CD4-positive, alpha-beta T cell treated with Interleukin-4 for 4 hours (primary cell): ENCODE measurements around the gene HYLS1.
A peak's percentile ranks its signal among the peaks of the same experiment; 100 is the strongest.
"Not testable (repeated sequence)": the region's sequence is repeated elsewhere in the genome, so short reads cannot be mapped to it uniquely, and the experiment has no call there.

Experiments used
- DNase-seq: peaks from one replicate; pipeline ENCODE4 v3.0.0-alpha.2; 2020

Gene HYLS1

DNA sequence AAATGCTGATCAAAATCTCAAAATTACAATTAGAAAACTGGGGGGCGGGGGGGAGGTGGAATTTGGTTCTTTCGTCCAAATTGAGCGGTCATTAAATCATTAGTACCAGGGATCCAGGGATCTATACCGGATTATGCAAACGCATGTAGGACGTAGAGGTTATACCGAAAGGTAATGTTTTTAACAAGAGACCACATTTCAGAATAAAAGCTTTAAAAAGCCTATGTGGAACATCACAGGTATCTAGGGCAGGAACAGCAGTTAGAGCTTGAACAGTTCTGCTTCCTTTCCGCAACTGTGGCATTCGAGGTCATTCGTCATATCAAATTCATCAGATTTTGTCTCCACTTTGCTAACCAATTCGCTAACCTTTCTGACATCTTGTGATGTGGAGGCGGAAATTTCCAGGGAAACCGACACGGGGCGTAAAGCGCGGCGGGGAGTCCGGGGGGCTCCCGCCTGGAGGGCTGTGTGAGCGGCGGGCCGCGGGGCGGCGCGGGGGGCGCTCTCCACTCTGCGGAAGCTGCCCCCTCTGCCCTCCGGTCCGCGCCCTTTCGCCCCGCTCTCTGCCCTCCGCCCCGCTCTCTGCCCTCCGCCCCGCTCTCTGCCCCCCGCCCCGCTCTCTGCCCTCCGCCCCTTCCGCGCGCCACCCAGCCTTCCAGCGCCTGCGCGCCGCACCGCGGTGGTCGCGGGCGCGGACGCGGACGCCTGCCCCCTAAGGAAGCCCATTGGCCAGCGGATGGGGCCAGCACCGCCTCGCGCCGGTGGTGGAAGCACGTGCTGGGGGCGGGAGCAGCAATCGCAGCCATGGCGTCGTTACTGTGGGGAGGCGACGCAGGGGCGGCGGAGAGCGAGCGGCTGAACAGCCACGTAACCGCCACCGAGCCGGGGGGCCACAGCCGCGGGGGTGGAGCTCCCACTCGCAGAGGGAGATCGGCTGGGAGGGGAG lies 16.5 kb downstream of the HYLS1 start, which contains the start of gene DDX25:
TSS of gene DDX25 (plus strand) at position 798 of the 949 bp plus-strand sequence. CDS start at position 808, 10 bp downstream.
- no peak for DNase-seq

DNA sequence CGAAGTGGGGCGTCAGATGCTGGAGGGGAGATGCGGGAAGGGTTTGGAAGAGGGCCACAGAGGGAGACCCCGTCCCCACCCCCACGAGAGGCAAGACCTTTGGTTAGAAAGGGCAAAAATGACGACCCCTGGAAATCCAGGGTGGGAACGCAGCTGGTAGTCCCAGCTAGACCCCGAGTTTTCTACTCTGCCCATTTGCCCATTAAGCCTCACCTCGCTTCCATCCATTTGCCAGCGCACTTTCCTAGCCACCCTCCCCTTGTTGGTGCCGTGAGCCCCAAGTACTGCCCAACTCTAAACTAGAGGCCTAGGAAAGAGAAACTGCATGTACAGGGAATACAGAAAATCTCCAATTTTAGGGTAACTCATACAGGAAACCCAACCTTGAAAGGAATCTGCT lies 17.2 kb downstream of the HYLS1 start:
- no peak for DNase-seq

DNA sequence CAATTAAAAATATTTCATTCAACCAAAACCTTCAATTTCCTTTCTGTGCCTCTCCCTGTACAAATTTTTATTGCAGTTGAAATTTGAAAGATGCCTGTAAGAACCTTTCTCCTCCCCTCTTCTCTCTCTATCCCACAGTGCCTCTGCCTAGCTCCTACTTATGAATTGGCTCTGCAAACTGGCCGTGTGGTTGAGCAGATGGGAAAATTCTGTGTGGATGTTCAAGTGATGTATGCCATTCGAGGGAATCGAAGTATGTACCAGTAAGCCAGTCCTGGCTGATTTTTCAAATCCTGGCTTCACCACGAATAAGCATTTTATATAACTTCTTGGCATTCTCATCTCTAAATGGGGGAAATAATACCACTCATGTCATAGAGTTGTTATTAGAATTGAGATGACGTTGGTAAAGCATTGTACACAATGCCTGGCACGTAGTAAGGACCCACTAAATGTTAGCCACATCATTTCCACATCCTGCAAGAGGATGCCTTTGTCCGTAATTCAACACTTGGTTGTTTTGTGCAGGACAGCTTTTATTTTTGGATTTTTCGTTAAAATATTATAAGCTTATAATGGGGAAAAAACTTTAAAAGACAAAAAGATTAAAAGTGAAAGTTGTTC lies 22.9 kb downstream of the HYLS1 start:
- no peak for DNase-seq

DNA sequence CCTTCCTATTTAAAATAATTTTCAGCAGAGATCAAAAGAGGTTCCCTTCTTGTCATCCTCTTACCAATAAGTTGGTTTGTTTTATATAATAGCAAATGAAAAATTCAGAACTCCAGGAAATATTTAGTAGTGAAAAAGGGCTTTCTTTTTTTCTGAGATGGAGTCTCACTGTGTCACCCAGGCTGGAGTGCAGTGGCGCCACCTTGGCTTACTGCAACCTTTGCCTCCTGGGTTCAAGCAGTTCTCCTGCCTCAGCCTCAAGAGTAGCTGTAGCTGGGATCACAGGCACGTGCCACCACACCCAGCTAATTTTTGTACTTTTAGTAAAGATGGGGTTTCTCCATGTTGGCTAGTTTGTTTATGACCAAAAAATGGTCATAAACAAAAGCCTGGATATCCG lies 27.1 kb downstream of the HYLS1 start:
- not testable (repeated sequence) for DNase-seq

DNA sequence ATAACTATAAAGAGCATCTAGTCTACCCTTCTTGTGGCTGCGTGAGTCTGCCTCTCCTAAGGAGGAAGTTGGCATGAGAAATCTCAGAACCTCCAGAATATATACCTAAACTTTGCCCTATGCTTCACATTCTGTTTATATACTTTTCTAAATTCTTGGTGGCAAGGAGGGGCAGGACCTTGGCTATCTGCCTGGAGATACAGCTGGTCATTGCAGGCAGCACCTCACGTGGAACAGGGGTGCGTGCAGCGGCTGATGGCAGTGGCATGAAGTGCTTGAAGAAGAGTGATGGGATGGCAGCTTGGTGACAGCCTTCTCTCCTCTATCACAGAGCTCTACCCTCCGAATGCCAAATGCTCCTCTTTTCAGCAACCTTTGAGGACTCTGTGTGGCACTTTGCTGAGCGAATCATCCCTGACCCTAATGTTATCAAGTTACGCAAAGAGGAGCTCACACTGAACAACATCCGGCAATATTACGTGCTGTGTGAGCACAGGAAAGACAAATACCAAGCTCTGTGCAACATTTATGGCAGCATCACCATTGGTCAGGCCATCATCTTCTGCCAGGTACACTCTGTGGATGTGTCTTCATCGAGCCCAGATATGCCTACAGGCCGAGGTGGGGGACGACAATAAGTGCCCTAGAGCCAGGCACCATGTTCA lies 29.3 kb downstream of the HYLS1 start:
- DNase-seq: no peak

DNA sequence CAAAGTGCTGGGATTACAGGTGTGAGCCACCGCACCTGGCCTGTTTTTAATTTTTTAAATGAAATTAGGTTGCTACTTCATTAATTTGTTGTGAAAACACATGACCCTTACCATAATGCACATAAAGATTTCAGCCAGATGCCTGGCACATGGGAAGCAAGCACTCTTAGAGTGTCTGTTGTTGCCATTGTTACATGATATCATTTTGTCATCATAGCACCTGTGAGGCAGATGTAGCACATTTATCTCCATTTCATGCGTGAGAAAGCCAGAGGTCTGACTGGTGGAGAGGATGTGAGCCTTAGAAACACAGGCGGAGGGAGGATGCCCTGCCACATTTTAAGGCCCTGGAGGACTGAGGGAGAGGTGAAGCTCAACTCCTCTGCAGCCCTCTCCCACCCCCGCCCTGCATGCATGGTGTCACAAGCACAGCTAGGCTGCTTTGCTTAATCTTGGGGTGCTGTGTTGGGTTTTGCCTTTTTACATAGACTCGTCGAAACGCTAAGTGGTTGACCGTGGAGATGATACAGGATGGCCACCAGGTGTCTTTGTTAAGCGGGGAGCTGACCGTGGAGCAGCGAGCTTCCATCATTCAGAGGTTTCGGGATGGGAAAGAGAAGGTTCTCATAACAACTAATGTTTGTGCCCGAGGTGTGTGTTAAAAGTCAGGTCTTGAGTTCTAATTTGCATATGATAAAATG lies 30.8 kb downstream of the HYLS1 start:
- DNase-seq: no peak

DNA sequence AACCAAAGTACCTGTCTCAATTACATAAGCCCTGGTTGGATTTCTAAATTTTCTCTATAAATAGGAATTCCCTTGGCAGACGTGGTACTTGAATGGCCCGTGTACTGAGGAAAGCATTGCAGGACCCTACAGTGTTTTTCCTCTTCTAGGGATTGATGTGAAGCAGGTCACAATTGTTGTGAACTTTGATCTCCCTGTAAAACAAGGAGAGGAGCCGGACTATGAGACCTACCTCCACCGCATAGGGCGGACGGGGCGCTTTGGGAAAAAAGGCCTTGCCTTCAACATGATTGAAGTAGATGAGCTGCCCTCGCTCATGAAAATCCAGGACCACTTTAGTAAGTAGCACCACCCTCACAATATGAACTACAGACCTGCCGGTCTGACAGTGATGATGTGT lies 33.6 kb downstream of the HYLS1 start:
- DNase-seq: no peak

DNA sequence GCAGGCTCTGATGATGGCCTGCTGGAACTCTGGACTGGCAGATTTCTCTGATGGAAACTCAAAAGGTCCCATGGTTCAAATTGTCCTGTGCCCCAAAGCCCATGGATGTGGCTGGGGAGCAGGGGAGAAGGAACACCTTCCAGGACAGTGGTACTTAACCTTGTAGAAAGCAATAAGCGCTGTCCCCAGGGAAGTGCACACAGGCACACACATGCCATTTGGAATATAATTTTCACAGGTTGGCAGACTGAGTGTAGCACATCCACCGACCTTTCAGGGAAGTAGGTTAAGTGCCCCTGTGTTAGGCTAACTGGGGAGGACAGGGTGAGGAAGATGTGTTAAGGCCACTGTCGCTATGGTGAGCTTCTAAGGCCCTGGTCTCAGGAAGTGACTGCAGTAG lies 34.7 kb downstream of the HYLS1 start:
- DNase-seq: no peak

DNA sequence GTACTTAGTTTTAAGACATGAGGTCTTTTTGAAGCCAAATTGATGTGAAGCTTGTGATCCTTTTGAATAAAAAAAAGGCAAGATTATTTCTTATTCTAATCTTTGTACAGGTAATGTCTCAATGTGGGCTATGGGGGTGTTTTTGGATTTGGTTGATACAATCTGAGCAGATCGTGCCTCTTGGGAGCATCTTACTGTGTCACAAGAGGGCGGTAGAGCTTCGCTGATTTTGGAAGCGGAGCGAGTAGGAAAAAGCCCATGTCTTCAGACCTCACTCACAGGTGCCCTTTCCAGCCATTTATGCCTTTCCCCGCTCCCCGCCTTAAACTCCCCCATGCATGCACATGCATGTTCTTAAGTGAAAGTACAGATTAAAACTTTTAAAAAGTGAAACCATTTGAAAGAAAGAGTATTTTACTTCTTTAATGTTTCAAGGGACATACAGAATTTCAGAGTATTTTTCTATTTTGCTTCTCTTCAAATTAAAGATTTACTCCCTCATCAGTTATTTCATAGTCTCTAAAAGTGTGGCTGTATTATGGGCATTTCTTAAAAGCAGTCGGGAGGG lies 35.6 kb downstream of the HYLS1 start:
- peak; percentile 58 for DNase-seq

DNA sequence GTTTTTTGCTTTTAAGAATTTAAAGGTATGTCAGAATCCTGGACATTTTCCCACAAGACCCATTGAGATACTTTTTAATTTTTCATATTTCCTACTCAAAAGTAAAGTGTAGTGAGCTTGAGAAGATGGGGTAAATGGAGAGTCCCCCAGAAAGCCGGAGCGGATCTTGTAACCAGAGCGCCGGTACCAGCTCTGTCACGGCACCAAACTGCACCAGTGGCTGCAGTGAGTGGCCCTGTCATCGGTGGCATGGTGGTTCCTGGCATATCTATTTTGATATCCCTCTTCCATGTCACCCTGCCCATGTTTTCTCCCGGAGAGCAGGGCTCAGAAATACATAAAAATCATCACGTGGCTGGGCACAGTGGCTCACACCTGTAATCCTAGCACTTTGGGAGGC lies 36.2 kb downstream of the HYLS1 start:
- DNase-seq: no peak

DNA sequence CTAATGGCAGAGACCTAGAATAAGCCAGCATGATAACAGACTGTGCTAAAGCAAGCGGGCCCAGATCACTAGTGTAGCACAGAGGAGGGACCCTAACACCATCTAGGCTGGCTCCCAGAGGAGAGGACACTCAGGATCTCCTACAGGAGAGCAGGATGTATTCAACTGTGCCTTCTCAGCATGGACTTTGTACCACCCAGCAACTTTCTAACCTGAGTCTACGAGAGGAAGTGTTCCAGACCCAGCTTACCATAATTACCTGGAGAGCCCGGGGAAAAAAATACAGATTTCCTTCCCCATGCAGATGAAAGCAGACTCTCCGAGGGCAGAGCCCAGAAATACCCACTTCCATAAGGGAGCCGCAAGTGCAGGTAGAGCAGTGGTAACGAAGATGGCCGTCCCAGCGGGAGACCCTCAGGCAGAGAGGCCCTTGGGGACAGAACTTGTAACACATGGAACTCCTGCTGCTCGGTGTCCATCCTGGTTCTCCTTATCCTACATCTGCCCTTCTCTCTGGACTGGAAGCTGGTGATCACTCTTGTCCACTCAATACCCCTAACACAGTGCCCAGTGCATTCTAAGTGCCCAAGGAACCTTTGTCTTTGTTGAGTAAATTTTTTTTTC lies 37.0 kb downstream of the HYLS1 start:
- DNase-seq: no peak

DNA sequence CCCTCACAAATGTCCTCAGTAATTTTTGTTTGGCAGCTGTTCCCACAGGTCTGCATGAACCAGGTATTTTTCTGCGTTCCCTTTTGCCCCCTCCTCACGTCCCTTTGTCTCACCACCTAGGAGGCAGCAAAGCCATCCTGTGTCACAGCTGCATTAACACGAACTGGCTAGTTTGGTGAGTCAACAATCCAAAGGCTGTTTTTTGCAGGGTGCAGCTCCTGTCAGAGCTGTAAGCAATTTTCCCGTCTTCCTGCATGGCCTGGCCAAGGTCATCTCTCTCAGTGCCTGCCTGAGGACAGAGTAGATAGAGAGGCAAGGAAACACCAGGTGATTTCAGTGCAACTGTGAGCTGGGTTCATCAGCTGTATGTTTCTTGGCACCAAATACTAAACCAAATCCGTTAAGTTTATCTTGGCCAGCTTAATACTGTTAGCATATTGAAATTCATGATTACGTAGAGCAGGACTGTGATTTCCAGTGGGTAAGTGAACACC lies 37.8 kb downstream of the HYLS1 start:
- no peak for DNase-seq

DNA sequence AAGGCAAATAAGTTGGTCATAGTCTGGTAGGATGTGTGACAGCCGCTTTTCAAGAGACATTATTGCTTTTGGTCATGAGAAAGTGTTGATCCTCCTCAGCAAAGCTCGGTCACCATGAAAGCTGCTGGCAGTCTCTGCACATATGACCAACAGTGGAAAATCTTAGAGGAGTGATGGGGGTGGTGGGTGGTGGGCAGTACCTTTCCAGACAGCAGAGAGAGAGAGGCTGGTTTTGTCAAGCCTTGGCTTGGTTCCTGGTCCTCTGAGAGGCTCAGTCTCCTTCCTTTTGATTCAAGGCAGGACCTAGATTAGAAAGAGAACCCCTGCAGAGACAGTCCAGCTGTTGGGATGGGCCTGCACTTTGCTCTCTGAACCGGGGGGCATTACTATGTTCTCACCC lies 38.3 kb downstream of the HYLS1 start:
- no peak for DNase-seq

DNA sequence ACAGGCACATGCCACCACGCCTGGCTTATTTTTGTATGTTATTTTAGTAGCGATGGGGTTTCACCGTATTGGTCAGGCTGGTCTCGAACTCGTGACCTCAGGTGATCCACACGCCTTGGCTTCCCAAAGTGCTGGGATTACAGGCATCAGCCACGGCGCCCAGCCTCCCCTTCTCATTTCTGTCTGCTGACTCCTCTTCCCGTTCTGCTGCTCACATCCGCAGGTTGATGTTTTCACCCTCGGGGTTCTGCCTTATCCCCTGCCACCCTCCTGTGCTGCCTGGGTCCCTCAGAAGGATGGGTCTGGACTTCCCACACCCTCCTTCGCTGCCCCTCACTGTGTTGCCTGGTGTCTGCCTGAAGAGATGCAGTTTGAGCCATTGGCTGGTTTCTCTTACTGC lies 39.2 kb downstream of the HYLS1 start:
- DNase-seq: no peak

DNA sequence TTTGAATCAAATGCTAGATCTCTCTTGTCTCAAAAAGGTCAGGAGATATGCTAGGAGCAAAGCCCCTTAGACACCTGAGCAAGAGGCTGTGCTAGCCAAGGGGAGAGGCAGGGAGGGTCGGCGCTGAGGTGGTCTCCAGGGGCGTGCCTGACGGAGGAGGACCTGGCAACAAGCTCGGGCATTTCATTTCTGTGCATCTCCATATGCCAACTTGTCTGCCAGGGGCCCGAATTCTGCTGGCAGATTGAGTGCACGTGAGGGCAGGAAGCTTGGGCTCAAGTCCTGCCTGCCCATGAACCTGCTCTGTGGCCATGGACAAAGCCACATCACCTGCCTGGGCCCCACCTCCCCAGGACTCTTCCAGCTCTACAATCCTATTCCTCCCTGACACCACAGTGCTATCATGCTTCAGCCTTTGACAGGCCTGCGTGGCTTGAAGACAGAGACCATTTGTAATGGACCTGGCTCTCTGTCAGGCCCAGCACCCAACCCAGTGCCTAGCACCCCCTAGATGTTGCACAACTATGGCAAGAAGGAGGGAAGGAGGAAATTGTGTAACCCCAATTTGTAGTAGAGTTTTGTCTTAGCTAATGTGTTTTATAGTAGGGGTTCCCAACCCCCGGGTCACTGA lies 42.1 kb downstream of the HYLS1 start:
- DNase-seq: no peak

DNA sequence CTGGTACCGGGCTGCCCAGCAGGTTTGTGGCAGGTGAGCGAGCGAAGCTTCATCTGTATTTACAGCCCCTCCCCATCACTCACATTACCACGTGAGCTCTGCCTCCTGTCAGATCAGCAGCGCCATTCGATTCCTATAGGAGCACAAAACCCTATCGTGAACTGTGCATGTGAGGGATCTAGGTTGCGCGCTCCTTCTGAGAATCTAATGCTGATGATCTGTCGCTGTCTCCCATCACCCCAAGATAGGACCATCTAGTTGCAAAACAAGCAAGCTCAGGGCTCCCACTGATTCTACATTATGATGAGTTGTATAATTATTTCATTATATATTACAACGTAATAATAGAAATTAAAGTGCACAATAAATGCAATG lies 42.6 kb downstream of the HYLS1 start:
- DNase-seq: no peak

DNA sequence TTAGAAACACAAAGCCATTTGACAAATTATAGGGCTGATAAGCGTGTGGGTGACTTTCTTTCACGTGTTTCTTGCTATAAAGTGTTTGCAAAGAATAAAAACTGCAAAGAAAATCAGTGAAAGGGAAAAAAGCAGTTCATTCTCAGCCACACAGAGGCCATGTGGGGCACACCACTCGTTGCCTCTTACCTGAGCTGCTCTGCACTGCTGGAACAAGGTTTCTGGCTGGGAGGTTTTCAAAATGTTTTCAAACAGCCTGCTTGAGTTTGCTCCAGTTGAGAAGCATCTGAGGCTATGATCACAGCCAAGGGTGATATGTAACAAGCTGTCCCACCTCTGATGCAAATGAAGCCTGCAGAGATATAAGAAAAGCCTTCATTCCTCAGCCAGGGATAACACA lies 43.6 kb downstream of the HYLS1 start:
- no peak for DNase-seq

DNA sequence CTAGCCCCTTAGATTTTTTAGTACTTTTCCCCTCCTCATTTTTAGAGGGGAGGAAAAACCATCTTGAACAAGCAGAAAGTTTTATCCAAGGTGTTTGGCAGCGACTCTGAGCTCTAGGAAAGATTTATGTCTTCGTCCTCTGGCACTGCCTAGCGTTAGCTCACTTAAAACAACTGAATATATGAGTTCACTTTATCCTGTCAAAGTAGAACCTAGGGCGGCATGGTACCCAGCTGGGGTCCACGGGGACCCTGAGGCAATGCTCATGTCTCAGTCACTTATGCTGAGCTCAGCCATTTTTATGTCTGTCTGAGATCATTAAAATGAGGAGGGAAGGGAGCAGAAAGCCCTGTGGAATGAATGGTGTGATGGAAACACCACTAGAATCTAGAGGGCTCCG lies 44.2 kb downstream of the HYLS1 start:
- DNase-seq: no peak

DNA sequence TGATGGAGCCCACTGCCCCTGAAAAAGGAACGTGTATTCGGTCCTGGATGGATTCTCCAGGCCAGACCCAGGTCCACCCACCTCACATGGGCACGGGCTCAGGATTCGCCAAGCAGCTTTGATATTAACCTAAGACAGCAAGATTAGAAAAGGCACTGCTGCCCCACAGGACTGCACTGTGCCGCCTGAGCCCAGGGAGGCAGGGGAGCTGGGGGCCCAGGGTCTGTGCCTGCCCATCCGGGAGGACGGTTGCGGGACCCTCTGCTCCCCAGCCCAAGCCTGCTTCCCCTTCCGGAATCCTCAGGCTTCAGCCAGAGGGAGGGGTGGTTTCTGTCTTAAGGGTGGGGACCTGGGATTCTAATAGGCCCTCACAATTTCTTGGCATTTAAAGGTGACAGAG lies 44.8 kb downstream of the HYLS1 start:
- no peak for DNase-seq

DNA sequence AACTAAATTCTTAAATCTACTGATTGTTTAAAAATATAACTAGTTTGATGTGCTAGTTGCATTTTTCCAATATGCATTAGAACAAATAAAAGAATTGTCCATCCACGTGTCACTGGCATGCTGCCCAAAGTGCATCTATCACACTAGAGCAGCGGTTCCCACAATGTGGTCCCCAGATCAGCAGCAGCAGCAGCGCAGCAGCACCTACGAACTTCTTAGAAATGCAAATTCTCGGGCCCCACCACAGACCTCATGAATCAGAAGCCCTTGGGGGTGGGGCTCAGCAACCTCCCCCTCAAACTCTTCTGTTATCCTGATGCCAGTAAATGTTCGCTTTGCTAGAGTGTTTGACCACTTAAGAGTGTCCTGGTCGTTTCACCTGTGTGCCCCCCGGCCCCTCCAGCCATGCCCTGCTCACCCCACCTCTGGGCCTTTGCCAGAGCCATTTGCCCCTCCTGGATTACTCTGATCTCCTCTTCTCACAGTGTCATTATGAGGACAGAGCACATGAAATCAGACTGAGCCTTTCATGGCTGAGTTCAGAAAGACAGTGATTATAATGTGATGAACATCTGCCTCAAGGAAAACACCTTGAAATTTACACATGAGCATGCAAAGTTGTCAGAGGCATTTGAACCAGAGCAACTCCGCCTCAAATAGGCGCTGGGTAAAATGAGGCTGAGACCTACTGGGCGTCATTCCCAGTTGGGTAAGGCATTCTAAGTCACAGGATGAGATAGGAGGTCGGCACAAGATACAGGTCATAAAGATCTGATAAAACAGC lies 45.8 kb downstream of the HYLS1 start:
- no peak for DNase-seq

DNA sequence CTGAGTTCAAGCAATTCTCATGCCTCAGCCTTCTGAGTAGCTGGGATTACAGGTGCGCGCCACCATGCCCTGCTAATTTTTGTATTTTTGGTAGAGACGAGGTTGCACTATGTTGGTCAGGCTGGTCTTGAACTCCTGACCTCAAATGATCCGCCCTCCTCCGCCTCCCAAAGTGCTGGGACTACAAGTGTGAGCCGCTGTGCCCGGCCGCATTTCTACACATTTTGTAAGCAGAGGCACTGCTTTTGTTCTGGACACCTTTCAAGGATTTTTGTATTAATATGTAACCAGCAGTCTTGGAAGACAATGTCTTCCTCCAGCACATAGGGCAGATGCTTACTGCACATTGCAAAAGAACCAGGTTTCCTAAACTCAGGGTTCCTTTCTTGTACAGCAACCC lies 47.0 kb downstream of the HYLS1 start:
- DNase-seq: no peak
